Hepatic stellate cell (primary cell): ENCODE results near the gene FOXA1.
"Not testable (repeated sequence)": the region's sequence is repeated elsewhere in the genome, so short reads cannot be mapped to it uniquely, and the experiment has no call there.

Source experiments
- DNase-seq: peaks from one replicate; pipeline ENCODE4 v3.0.0; 2011; ENCODE audit warnings: low spot score

FOXA1 gene

DNA sequence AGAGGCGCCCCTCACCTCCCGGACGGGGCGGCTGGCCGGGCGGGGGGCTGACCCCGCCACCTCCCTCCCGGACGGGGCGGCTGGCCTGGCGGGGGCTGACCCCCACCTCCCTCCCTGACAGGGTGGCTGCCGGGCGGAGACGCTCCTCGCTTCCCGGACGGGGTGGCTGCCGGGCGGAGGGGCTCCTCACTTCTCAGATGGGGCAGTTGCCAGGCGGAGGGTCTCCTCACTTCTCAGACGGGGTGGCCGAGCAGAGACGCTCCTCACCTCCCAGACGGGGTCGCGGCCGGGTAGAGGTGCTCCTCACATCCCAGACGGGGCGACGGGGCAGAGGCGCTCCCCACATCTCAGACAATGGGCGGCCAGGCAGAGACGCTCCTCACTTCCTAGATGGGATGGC lies 39.5 kb downstream of the FOXA1 start:
- DNase-seq = not testable (repeated sequence)

DNA sequence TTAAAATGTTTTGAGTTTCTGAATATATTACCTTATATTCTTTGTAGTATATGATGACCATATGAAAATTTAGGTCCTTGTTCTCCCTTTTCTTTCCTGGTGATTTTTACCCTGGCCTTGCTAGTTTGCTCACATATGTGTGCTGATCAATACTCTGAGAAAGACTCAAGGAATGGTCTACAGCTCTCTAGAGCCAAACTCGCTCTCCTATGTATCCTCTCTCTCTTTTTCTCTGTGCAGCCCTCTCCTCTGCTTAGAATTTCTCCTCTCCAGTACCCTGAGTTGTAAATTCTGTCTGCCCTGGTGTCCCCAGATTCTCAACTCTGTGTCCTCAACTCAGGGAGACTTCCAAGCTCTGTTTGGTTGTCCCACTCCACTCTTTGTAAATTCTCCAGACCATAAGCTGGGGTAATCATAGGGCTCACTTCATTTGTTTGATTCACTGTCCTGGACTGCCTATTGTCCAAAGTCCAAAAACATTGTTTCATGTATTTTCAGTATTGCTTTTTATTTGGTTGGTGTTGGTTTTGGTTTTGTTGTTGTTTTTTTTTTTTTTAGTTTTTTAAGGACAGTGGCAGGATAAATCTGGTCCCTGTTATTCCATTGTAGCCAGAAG lies 41.0 kb downstream of the FOXA1 start:
- no peak for DNase-seq

DNA sequence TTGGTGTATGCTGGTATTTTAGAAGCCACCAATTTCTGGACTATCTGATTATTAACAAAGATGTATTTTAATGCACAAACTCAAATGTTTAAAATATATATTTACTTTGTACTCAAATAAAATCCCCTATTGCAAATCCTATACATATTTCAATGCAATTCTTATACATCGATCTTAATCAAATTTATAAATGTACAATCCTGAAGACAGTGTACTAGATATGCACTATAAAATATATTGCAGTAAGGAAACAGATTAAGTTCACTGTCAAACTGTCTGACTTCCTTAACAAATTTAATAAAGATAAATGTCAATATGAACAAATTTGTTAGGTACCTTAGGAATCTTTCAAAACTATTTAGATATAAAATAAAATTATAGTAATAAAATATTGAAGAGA lies 43.9 kb downstream of the FOXA1 start:
- no peak for DNase-seq

DNA sequence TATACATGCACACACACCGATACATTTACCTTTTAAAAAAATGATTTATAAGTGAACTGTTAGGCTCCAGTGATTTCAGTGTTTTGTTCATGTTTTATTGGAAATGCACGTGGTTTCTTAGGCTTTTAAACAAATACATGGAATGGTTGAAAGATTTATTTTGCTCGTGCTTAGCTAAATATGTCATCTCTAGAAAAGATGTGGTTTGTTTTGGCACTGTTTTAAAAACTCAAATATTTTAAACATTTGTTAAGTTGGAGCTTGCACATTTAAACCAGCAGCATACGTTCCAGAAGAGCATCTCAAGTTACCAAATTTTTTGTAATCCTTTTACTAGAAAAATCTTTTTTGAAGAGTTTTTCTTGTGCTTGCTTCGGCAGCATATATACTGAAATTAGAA lies 44.5 kb downstream of the FOXA1 start:
- peak; percentile 9 for DNase-seq

DNA sequence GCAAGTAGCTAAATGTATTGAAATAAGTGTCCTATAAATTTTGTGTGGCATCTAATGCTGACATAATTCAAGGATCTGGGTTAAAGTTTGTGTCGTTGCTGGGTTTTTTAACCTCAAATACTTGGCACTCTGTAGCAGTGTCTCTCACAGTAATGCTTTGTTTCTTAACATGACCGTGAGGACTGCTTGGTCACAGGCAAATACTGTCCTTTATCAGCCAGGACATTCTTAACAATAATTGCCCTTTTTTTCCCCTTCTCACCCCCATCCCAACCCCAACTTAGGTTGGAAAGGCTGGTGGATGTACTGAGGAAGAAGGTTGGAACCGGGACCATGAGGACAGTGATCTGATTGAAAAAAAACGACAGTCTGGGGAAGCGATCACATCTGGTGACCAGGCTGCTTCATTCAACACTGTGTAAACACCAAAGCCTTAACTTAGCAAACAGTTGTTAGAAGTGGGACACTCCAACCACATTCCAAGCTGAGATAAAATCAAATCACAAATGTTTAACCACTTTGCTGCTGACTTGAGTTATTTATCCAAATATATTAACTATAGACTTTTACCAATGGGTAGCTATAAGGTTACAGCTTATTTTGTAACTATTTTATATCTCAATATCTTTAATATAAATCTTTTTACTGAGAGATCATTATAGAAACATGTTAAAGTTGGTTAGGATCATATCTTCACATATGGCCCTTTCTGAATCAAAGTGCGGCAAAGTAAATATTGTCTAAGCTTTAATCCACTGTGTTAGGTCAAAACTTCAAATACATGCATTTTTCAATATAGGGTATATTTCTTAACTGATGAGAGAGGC lies 48.2 kb downstream of the FOXA1 start:
- peak; percentile 4 for DNase-seq

DNA sequence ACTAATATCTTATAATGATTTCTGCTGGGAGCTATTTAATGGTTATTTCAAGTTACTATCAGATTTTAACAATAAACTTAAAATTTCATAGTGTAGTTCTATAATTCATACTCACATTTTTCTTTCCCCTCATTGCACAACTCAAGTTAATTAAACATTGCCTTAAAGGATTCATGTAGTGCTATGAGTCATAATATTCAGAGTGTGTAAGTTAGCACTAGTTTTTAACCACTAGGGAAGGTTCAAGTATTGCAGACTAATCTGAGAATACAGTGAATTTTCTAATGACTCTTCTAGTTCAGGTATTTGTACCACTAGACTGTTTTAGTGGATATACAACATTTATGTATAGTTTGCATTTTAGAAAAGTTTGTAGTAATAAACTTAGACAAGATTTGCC lies 49.9 kb downstream of the FOXA1 start:
- no peak for DNase-seq

DNA sequence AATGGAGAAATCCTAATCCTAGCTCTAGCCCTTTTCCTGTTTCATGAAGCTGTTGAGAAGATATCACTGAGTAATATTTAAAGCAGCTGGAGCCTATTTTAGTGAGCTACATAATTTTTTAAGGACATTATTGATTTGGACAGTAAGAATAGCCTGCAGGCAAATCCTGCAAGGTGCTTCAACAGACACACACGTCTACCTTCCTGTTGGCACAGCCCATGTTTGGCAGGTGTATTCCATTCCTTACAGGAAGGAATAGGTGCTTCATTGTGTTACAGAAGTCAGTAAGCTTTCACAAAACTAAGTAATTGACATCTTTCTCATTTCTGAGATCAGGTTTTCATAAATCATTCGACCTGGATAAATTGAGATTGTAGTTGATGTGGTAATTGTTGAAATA lies 50.6 kb downstream of the FOXA1 start:
- DNase-seq = no peak

DNA sequence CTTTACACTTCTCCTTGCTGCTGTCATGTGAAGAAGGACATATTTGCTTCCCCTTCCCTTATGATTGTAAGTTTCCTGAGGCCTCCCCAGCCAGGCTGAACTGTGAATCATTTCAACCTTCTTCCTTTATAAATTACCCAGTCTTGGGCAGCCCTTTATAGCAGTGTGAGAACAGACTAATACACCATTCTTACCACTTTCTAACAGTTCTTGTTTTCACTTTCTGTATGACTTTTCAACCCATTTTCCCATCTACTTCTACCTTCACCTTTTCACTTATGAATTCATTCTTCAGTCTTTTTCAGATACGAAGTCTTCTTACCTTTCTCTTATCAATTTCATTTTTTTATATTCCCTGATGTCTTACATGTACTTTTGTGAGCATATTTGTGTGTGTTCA lies 55.1 kb downstream of the FOXA1 start:
- no peak for DNase-seq
